Mesenchymal stem cell (in vitro differentiated cells and primary cell): ENCODE measurements around the gene SLC39A2.

Experiments
- DNase-seq: peaks from one replicate; pipeline ENCODE4 v3.0.0-alpha.2; 2013
- H2AFZ ChIP-seq: one replicate; pipeline ENCODE4 v1.6.1; 2013; ENCODE audit warnings: low read depth, mild to moderate bottlenecking, control low read depth, inconsistent platforms, low read length, moderate library complexity
- H2AK5ac ChIP-seq: 2 replicates; pipeline ENCODE4 v1.6.1; 2013; ENCODE audit warnings: low read length, moderate library complexity, mild to moderate bottlenecking, inconsistent platforms; ENCODE audit not compliant: severe bottlenecking
- H2BK120ac ChIP-seq: one replicate; pipeline ENCODE4 v1.6.1; 2013; ENCODE audit warnings: low read depth, mild to moderate bottlenecking, inconsistent platforms, low read length, moderate library complexity
- H2BK12ac ChIP-seq, 2 experiments: one replicate each; pipeline ENCODE4 v1.6.1; 2013; ENCODE audit warnings: inconsistent platforms in 2 of 2, low read length in 2 of 2, mild to moderate bottlenecking in 2 of 2, moderate library complexity in 2 of 2, control low read depth in 1 of 2
- H2BK15ac ChIP-seq: one replicate; pipeline ENCODE4 v1.6.1; 2013; ENCODE audit warnings: mild to moderate bottlenecking, low read depth, inconsistent platforms; ENCODE audit not compliant: poor library complexity, severe bottlenecking
- H2BK5ac ChIP-seq: 2 replicates; pipeline ENCODE4 v1.6.1; 2013; ENCODE audit warnings: low read depth, mild to moderate bottlenecking, low read length, control low read depth, inconsistent platforms; ENCODE audit not compliant: poor library complexity, severe bottlenecking
- H3K14ac ChIP-seq, 2 experiments: one replicate each; pipeline ENCODE4 v1.6.1; 2013; ENCODE audit warnings: inconsistent platforms in 2 of 2, low read length in 2 of 2, control low read depth in 1 of 2, mild to moderate bottlenecking in 1 of 2, moderate library complexity in 1 of 2
- H3K18ac ChIP-seq, 2 experiments: one replicate each; pipeline ENCODE4 v1.6.1; 2013; ENCODE audit warnings: inconsistent platforms in 2 of 2, low read length in 2 of 2, control low read depth in 1 of 2, low read depth in 1 of 2, mild to moderate bottlenecking in 1 of 2
- H3K23ac ChIP-seq, 2 experiments: one replicate each; pipeline ENCODE4 v1.6.1; 2013; ENCODE audit warnings: inconsistent platforms in 2 of 2, low read length in 2 of 2, mild to moderate bottlenecking in 2 of 2, moderate library complexity in 2 of 2, control low read depth in 1 of 2
- H3K27ac ChIP-seq: 2 replicates; pipeline ENCODE4 v1.5.1; 2013; ENCODE audit warnings: mild to moderate bottlenecking, moderate library complexity, low read length, control low read depth, inconsistent platforms; ENCODE audit not compliant: poor library complexity, severe bottlenecking
- H3K27me3 ChIP-seq, 2 experiments: 2 replicates each; pipeline versions ENCODE4 v1.6.1 to v1.7.0; 2013; ENCODE audit warnings: low read length in 2 of 2, mild to moderate bottlenecking in 2 of 2, moderate library complexity in 2 of 2, control low read depth in 1 of 2, inconsistent platforms in 1 of 2; ENCODE audit not compliant: control insufficient read depth in 1 of 2, insufficient read depth in 1 of 2
- H3K36me3 ChIP-seq, 2 experiments: 2 replicates each; pipeline versions ENCODE4 v1.6.1 to v1.7.0; 2013; ENCODE audit warnings: low read length in 2 of 2, control low read depth in 1 of 2, inconsistent platforms in 1 of 2, low read depth in 1 of 2, mild to moderate bottlenecking in 1 of 2; ENCODE audit not compliant: insufficient read depth in 2 of 2, control insufficient read depth in 1 of 2
- H3K4ac ChIP-seq, 2 experiments: one replicate each; pipeline ENCODE4 v1.6.1; 2013; ENCODE audit warnings: inconsistent platforms in 2 of 2, low read length in 2 of 2, mild to moderate bottlenecking in 2 of 2, moderate library complexity in 2 of 2, control low read depth in 1 of 2, low read depth in 1 of 2
- H3K4me1 ChIP-seq: 2 replicates; pipeline ENCODE4 v1.6.1; 2013; ENCODE audit warnings: low read depth, low read length, control low read depth; ENCODE audit not compliant: control insufficient read depth, insufficient read depth
- H3K4me2 ChIP-seq: 2 replicates; pipeline ENCODE4 v1.6.1; 2013; ENCODE audit warnings: low read length, mild to moderate bottlenecking, inconsistent platforms; ENCODE audit not compliant: poor library complexity, severe bottlenecking
- H3K4me3 ChIP-seq, 2 experiments: 2 replicates each; pipeline versions ENCODE4 v1.5.1 to v1.7.0; 2013; ENCODE audit warnings: low read length in 2 of 2, mild to moderate bottlenecking in 2 of 2, control low read depth in 1 of 2, low read depth in 1 of 2; ENCODE audit not compliant: insufficient read depth in 1 of 2
- H3K79me1 ChIP-seq: replicated peaks from 2 replicates; pipeline ENCODE4 v1.6.1; 2013; ENCODE audit warnings: mild to moderate bottlenecking, control low read depth, low read length, inconsistent platforms; ENCODE audit not compliant: poor library complexity, severe bottlenecking
- H3K9ac ChIP-seq: 2 replicates; pipeline ENCODE4 v1.7.0; 2013; ENCODE audit warnings: mild to moderate bottlenecking, low read length, moderate library complexity
- H3K9me3 ChIP-seq: 2 replicates; pipeline ENCODE4 v1.7.0; 2013; ENCODE audit warnings: mild to moderate bottlenecking, low read length; ENCODE audit not compliant: control insufficient read depth
- H4K8ac ChIP-seq: one replicate; pipeline ENCODE4 v1.6.1; 2013; ENCODE audit warnings: inconsistent platforms, mild to moderate bottlenecking, low read length, moderate library complexity
- H4K91ac ChIP-seq: one replicate; pipeline ENCODE4 v1.6.1; 2013; ENCODE audit warnings: mild to moderate bottlenecking, low read length, inconsistent platforms
- WGBS: methylation state at CpG from one replicate; pipeline ENCODE4 v1.1.7; 2013; ENCODE audit warnings: mixed read lengths; 5-methylcytosine and 5-hydroxymethylcytosine counted together

Gene SLC39A2

GRCh38 chr14:21014761-21015190, 15.7 kb downstream of the SLC39A2 start:
- Histone ChIP-seq H3K4me1 (peaks cover 3% of the 10 kb centered on the region), H3K4me3 (no peak overlapping the region), H3K18ac (no peak overlapping the region), H3K27me3 (peaks cover 24 to 51% of the 10 kb centered on the region in 2 experiments), H3K9ac (no peak overlapping the region), H2BK12ac (no peak overlapping the region), H3K79me1 (no peaks in the 10 kb centered on the region), H2BK120ac (no peak overlapping the region), H3K27ac (no peak overlapping the region), H3K4me2 (no peak overlapping the region), H4K91ac (no peak overlapping the region), H3K23ac (no peak overlapping the region), H2AFZ (no peak overlapping the region), H3K9me3 (no peaks in the 10 kb centered on the region), H3K14ac (no peak overlapping the region), H2BK15ac (no peak overlapping the region), H3K36me3 (no peaks in the 10 kb centered on the region), H2BK5ac (no peak overlapping the region), H4K8ac (no peak overlapping the region), H3K4ac (no peak overlapping the region), H2AK5ac (no peak overlapping the region)
- WGBS: 5% methylated on average over 4 of the region's 4 CpGs
- DNase-seq: peak; percentile 85

- Histone ChIP-seq H4K8ac (no peak overlapping the region), H3K4me1 (peaks cover 3% of the 10 kb centered on the region), H3K4ac (no peak overlapping the region), H2AK5ac (no peak overlapping the region), H3K14ac (no peak overlapping the region), H3K79me1 (no peaks in the 10 kb centered on the region), H4K91ac (no peak overlapping the region), H3K36me3 (no peaks in the 10 kb centered on the region), H2BK15ac (no peak overlapping the region), H2AFZ (no peak overlapping the region), H3K27ac (no peak overlapping the region), H3K9ac (no peak overlapping the region), H3K4me3 (no peak overlapping the region), H3K4me2 (no peak overlapping the region), H2BK5ac (no peak overlapping the region), H3K18ac (no peak overlapping the region), H3K27me3 (peaks cover 25 to 52% of the 10 kb centered on the region in 2 experiments), H3K9me3 (no peaks in the 10 kb centered on the region), H2BK12ac (no peak overlapping the region), H3K23ac (no peak overlapping the region), H2BK120ac (no peak overlapping the region)
- DNase-seq: no peak
- WGBS: 86% methylated on average over 6 of the region's 6 CpGs
Measured at GRCh38 chr14:21015312-21015711, 16.2 kb downstream of the SLC39A2 start.

- Histone ChIP-seq H3K9ac (no peak overlapping the region), H3K27me3 (peaks cover 31 to 55% of the 10 kb centered on the region in 2 experiments), H3K4me3 (no peak overlapping the region), H4K8ac (no peak overlapping the region), H2BK120ac (no peak overlapping the region), H3K4me1 (peaks cover 3% of the 10 kb centered on the region), H3K14ac (no peak overlapping the region), H2BK12ac (no peak overlapping the region), H3K4ac (no peak overlapping the region), H2BK5ac (no peak overlapping the region), H2AFZ (no peak overlapping the region), H3K23ac (no peak overlapping the region), H4K91ac (no peak overlapping the region), H3K9me3 (no peaks in the 10 kb centered on the region), H3K79me1 (no peaks in the 10 kb centered on the region), H3K36me3 (no peaks in the 10 kb centered on the region), H3K18ac (no peak overlapping the region), H3K4me2 (no peak overlapping the region), H2BK15ac (peak overlapping the region; percentile 12), H2AK5ac (no peak overlapping the region), H3K27ac (no peak overlapping the region)
- no peak for DNase-seq
- 77% methylated on average over 8 of the region's 9 CpGs for WGBS
Measured at GRCh38 chr14:21016413-21017190, 17.5 kb downstream of the SLC39A2 start.

- H2AFZ ChIP-seq: no peak overlapping the region
Measured at GRCh38 chr14:21017528-21018245, 18.6 kb downstream of the SLC39A2 start.

More at GRCh38 chr14:21017528-21018245, 18.6 kb downstream of the SLC39A2 start:
- H3K27me3 ChIP-seq: peaks cover 36 to 56% of the 10 kb centered on the region in 2 experiments
- no peak overlapping the region for H3K27ac ChIP-seq
- no peak overlapping the region for H3K4ac ChIP-seq
- no peaks in the 10 kb centered on the region for H3K9me3 ChIP-seq
- H3K4me2 ChIP-seq: no peak overlapping the region
- no peak overlapping the region for H3K9ac ChIP-seq
- no peak overlapping the region for H3K4me3 ChIP-seq
- WGBS: 81% methylated on average over 27 of the region's 28 CpGs
- H3K14ac ChIP-seq: peak overlapping the region in 1 of 2 experiments; percentile 55
- H2BK5ac ChIP-seq: no peak overlapping the region
- H2AK5ac ChIP-seq: no peak overlapping the region
- H3K79me1 ChIP-seq: no peaks in the 10 kb centered on the region
- H3K36me3 ChIP-seq: no peaks in the 10 kb centered on the region
- H2BK15ac ChIP-seq: no peak overlapping the region
- H3K23ac ChIP-seq: no peak overlapping the region
- no peak overlapping the region for H2BK120ac ChIP-seq
- H3K18ac ChIP-seq: no peak overlapping the region
- DNase-seq: no peak
- H4K91ac ChIP-seq: no peak overlapping the region
- H4K8ac ChIP-seq: no peak overlapping the region
- no peak overlapping the region for H2BK12ac ChIP-seq
- peaks cover 3% of the 10 kb centered on the region for H3K4me1 ChIP-seq
